HG03521 (cell line): ENCODE measurements around the gene TRIM73.
A peak's percentile ranks its signal among the peaks of the same experiment; 100 is the strongest.
"Not testable (repeated sequence)": the region's sequence is repeated elsewhere in the genome, so short reads cannot be mapped to it uniquely, and the experiment has no call there.

Experiments
- ATAC-seq: cut with Tn5 transposase; IDR thresholded peaks from one replicate; pipeline ENCODE4 v1.9.1; 2021; ENCODE audit warnings: mild to moderate bottlenecking, moderate library complexity; ENCODE audit not compliant: unreplicated experiment

Gene TRIM73

GRCh38 chr7:75415428-75415817 lies 20.0 kb downstream of the TRIM73 start:
- ATAC-seq: not testable (repeated sequence)

- ATAC-seq: not testable (repeated sequence)
Measured at GRCh38 chr7:75415829-75416373, 20.5 kb downstream of the TRIM73 start.

- ATAC-seq: not testable (repeated sequence)
Measured at GRCh38 chr7:75416787-75417186, 21.4 kb downstream of the TRIM73 start.

GRCh38 chr7:75418292-75418858 lies 22.9 kb downstream of the TRIM73 start:
- not testable (repeated sequence) for ATAC-seq

- not testable (repeated sequence) for ATAC-seq
Measured at GRCh38 chr7:75419210-75419609, 23.8 kb downstream of the TRIM73 start.

- ATAC-seq: not testable (repeated sequence)
Measured at GRCh38 chr7:75419693-75420092, 24.3 kb downstream of the TRIM73 start.

GRCh38 chr7:75420152-75420551 lies 24.7 kb downstream of the TRIM73 start:
- ATAC-seq: not testable (repeated sequence)

- not testable (repeated sequence) for ATAC-seq
Measured at GRCh38 chr7:75421798-75422710, 26.6 kb downstream of the TRIM73 start.

- not testable (repeated sequence) for ATAC-seq
Measured at GRCh38 chr7:75423481-75423880, 28.1 kb downstream of the TRIM73 start.

GRCh38 chr7:75439000-75439399 lies 43.6 kb downstream of the TRIM73 start:
- ATAC-seq: not testable (repeated sequence)

GRCh38 chr7:75442101-75442464 lies 46.7 kb downstream of the TRIM73 start:
- ATAC-seq: not testable (repeated sequence)

GRCh38 chr7:75442465-75443111 lies 47.2 kb downstream of the TRIM73 start:
- ATAC-seq: peak; percentile 88

- ATAC-seq: not testable (repeated sequence)
Measured at GRCh38 chr7:75449946-75450345, 54.5 kb downstream of the TRIM73 start.

- peak; percentile 78 for ATAC-seq
Measured at GRCh38 chr7:75452494-75452955, 57.1 kb downstream of the TRIM73 start.
